BE2C (cell line): Measurements from ENCODE around the gene ARHGAP31.
"Not testable (repeated sequence)": the region's sequence is repeated elsewhere in the genome, so short reads cannot be mapped to it uniquely, and the experiment has no call there.

Experiments used
- DNase-seq: peaks from one replicate; pipeline ENCODE4 v3.0.0-alpha.2; 2020
- H3K27me3 ChIP-seq: fragments of 250-450 bp; sonication (Bioruptor Pico); 2 replicates; pipeline ENCODE4 v1.5.1; 2020; ENCODE audit warnings: mild to moderate bottlenecking
- H3K36me3 ChIP-seq: fragments of 250-450 bp; sonication (Bioruptor Pico); 2 replicates; pipeline ENCODE4 v1.5.1; 2020; ENCODE audit warnings: mild to moderate bottlenecking
- H3K4me1 ChIP-seq: fragments of 250-450 bp; sonication (Bioruptor Pico); 2 replicates; pipeline ENCODE4 v1.5.1; 2020
- H3K4me3 ChIP-seq: 2 replicates; pipeline ENCODE4 v1.5.1; 2011; ENCODE audit warnings: low read depth, low read length
- H3K9me3 ChIP-seq: fragments of 250-450 bp; sonication (Bioruptor Pico); 2 replicates; pipeline ENCODE4 v1.5.1; 2020
- CTCF ChIP-seq: IDR thresholded peaks from 2 replicates; pipeline ENCODE4 v1.5.1; 2012; ENCODE audit warnings: mild to moderate bottlenecking, low read depth, low read length

The ARHGAP31 gene

GRCh38 chr3:119298565-119298941, 4.4 kb downstream of the ARHGAP31 start:
- TF ChIP-seq CTCF, result no peak

GRCh38 chr3:119300991-119301391, 6.8 kb downstream of the ARHGAP31 start:
- TF ChIP-seq CTCF, result no peak
- no peak overlapping the region for H3K4me3 ChIP-seq
- H3K27me3 ChIP-seq, result no peaks in the 10 kb centered on the region
- H3K9me3 ChIP-seq, result no peaks in the 10 kb centered on the region
- DNase-seq, result no peak
- no peaks in the 10 kb centered on the region for H3K36me3 ChIP-seq
- H3K4me1 ChIP-seq, result no peaks in the 10 kb centered on the region

More at GRCh38 chr3:119298565-119298941, 4.4 kb downstream of the ARHGAP31 start:
- no peaks in the 10 kb centered on the region for H3K27me3 ChIP-seq
- H3K4me1 ChIP-seq, result no peaks in the 10 kb centered on the region
- DNase-seq, result no peak
- H3K36me3 ChIP-seq, result no peaks in the 10 kb centered on the region
- H3K9me3 ChIP-seq, result no peaks in the 10 kb centered on the region
- H3K4me3 ChIP-seq, result no peak overlapping the region

- no peak for TF ChIP-seq CTCF
Measured at GRCh38 chr3:119301662-119302061, 7.5 kb downstream of the ARHGAP31 start.

GRCh38 chr3:119302697-119303551, 8.7 kb downstream of the ARHGAP31 start:
- Histone ChIP-seq H3K27me3 (no peaks in the 10 kb centered on the region), H3K4me1 (no peaks in the 10 kb centered on the region), H3K4me3 (no peak overlapping the region), H3K36me3 (no peaks in the 10 kb centered on the region), H3K9me3 (no peaks in the 10 kb centered on the region)
- no peak for DNase-seq
- no peak for TF ChIP-seq CTCF

More at GRCh38 chr3:119301662-119302061, 7.5 kb downstream of the ARHGAP31 start:
- Histone ChIP-seq H3K9me3 (no peaks in the 10 kb centered on the region), H3K4me3 (no peak overlapping the region), H3K36me3 (no peaks in the 10 kb centered on the region), H3K27me3 (no peaks in the 10 kb centered on the region), H3K4me1 (no peaks in the 10 kb centered on the region)
- no peak for DNase-seq

- no peak for TF ChIP-seq CTCF
- Histone ChIP-seq H3K9me3 (no peaks in the 10 kb centered on the region), H3K4me1 (no peaks in the 10 kb centered on the region), H3K4me3 (no peak overlapping the region), H3K36me3 (no peaks in the 10 kb centered on the region), H3K27me3 (no peaks in the 10 kb centered on the region)
- DNase-seq, result no peak
Measured at GRCh38 chr3:119304201-119304713, 10.1 kb downstream of the ARHGAP31 start.

GRCh38 chr3:119305286-119305685, 11.1 kb downstream of the ARHGAP31 start:
- Histone ChIP-seq H3K9me3 (no peaks in the 10 kb centered on the region), H3K4me3 (no peak overlapping the region), H3K36me3 (no peaks in the 10 kb centered on the region), H3K4me1 (no peaks in the 10 kb centered on the region), H3K27me3 (no peaks in the 10 kb centered on the region)
- no peak for DNase-seq
- TF ChIP-seq CTCF, result no peak

- not testable (repeated sequence) for H3K36me3 ChIP-seq, DNase-seq, H3K9me3 ChIP-seq, H3K4me1 ChIP-seq, H3K27me3 ChIP-seq, H3K4me3 ChIP-seq
Measured at GRCh38 chr3:119306378-119306777, 12.2 kb downstream of the ARHGAP31 start.
